ENCODE data around the gene MATK.

- TF ChIP-seq CTCF (conservative IDR thresholded peaks at IDR 0.05) (no peak), ZFX (IDR thresholded peaks at IDR 0.05) (no peak)
Measured at GRCh38 chr19:3835055-3835435, 48.9 kb upstream of the MATK start.

All from C4-2B (cell line).